Measurements from ENCODE around the gene ANKRD34A. TPM values are rescaled to one million over a fixed set of nuclear protein-coding genes. Genes with fewer than 3 reads are reported as not detected.

The ANKRD34A gene
- 0.16 and 0.18 TPM in 2 replicates for total RNA-seq

GRCh38 chr1:145964328-145965118 is at the start of gene ANKRD34A, which contains the start of gene POLR3GL:
ANKRD34A (minus strand) TSS chr1:145964575; CDS start chr1:145961759, 2,816 bp downstream.
POLR3GL (plus strand) TSS chr1:145964690; CDS start chr1:145974866, 10,176 bp downstream.

GRCh38 chr1:145996433-145997015 is 32.1 kb upstream of the ANKRD34A start, which contains the start of gene TXNIP:
TXNIP (minus strand) TSS chr1:145996579; CDS start chr1:145996266, 313 bp downstream.

GRCh38 chr1:145957443-145958319 is 6.7 kb downstream of the ANKRD34A start, which contains the start of gene LIX1L:
LIX1L (minus strand) TSS chr1:145958017; CDS start chr1:145957927, 90 bp downstream.

GRCh38 chr1:145927063-145927886 is 37.1 kb downstream of the ANKRD34A start, which contains the start of gene RBM8A:
RBM8A (minus strand) TSS chr1:145927484; CDS start chr1:145927426, 58 bp downstream.

GRCh38 chr1:145918144-145918991 is 46.0 kb downstream of the ANKRD34A start, which contains the start of gene PEX11B:
PEX11B (minus strand) TSS chr1:145918717; CDS start chr1:145918688, 29 bp downstream.

Other genes starting within 250 kb of the ANKRD34A start
- gene CD160, start 245.1 kb downstream of the ANKRD34A start, total RNA-seq, result not detected in 2 replicates
- gene RNF115, start 140.5 kb downstream of the ANKRD34A start, total RNA-seq, result 6.5 and 6.9 TPM in 2 replicates
- 18.2 and 21.2 TPM in 2 replicates for gene POLR3C, start 140.4 kb downstream of the ANKRD34A start, total RNA-seq
- gene NUDT17, start 118.9 kb downstream of the ANKRD34A start, total RNA-seq, result 1.3 and 1.6 TPM in 2 replicates
- gene PIAS3, start 105.5 kb downstream of the ANKRD34A start, total RNA-seq, result 25.8 and 32.3 TPM in 2 replicates
- 1.1 and 1.3 TPM in 2 replicates for gene ANKRD35, start 78.7 kb downstream of the ANKRD34A start, total RNA-seq
- 9.4 and 10.8 TPM in 2 replicates for gene ITGA10, start 54.5 kb downstream of the ANKRD34A start, total RNA-seq
- 26.4 and 34.8 TPM in 2 replicates for gene PEX11B, start 45.9 kb downstream of the ANKRD34A start, total RNA-seq
- gene RBM8A, start 37.1 kb downstream of the ANKRD34A start, total RNA-seq, result 89.7 and 102 TPM in 2 replicates
- 27.8 and 33.4 TPM in 2 replicates for gene LIX1L, start 6.6 kb downstream of the ANKRD34A start, total RNA-seq
- gene POLR3GL, start 115 bp upstream of the ANKRD34A start, total RNA-seq, result 10.1 and 12.5 TPM in 2 replicates
- 302 and 306 TPM in 2 replicates for gene TXNIP, start 32.0 kb upstream of the ANKRD34A start, total RNA-seq
- not detected in 2 replicates for gene HJV, start 57.2 kb upstream of the ANKRD34A start, total RNA-seq
- gene NBPF10, start 180.2 kb upstream of the ANKRD34A start, total RNA-seq, result 1.9 and 2.5 TPM in 2 replicates

Data from cardiac atrium fibroblast (primary cell).